Neuronal stem cell (in vitro differentiated cells): ENCODE data around the gene ACOT11.

Experiments used
- DNase-seq: peaks from one replicate; pipeline ENCODE4 v3.0.0-alpha.2; 2013; ENCODE audit warnings: low spot score
- H2AFZ ChIP-seq: one replicate; pipeline ENCODE4 v1.6.1; 2013; ENCODE audit warnings: mild to moderate bottlenecking, low read length, inconsistent platforms
- H2AK5ac ChIP-seq: 2 replicates; pipeline ENCODE4 v1.6.1; 2013; ENCODE audit warnings: low read depth, mild to moderate bottlenecking, inconsistent platforms, low read length, moderate library complexity, mixed read lengths
- H2BK120ac ChIP-seq: 2 replicates; pipeline ENCODE4 v1.6.1; 2013; ENCODE audit warnings: low read depth, mild to moderate bottlenecking, inconsistent platforms, low read length, moderate library complexity, mixed read lengths
- H2BK12ac ChIP-seq: one replicate; pipeline ENCODE4 v1.6.1; 2013; ENCODE audit warnings: low read length, inconsistent platforms
- H2BK15ac ChIP-seq: 2 replicates; pipeline ENCODE4 v1.6.1; 2013; ENCODE audit warnings: mild to moderate bottlenecking, low read length, inconsistent platforms, mixed read lengths
- H2BK5ac ChIP-seq: one replicate; pipeline ENCODE4 v1.6.1; 2013; ENCODE audit warnings: inconsistent platforms, mild to moderate bottlenecking, low read length, moderate library complexity
- H3K14ac ChIP-seq: one replicate; pipeline ENCODE4 v1.6.1; 2013; ENCODE audit warnings: low read length, inconsistent platforms
- H3K18ac ChIP-seq: 2 replicates; pipeline ENCODE4 v1.6.1; 2013; ENCODE audit warnings: low read length, inconsistent platforms
- H3K23ac ChIP-seq: 2 replicates; pipeline ENCODE4 v1.6.1; 2013; ENCODE audit warnings: low read depth, mild to moderate bottlenecking, mixed read lengths, low read length, inconsistent platforms; ENCODE audit not compliant: poor library complexity
- H3K27ac ChIP-seq: replicated peaks from 3 replicates; pipeline ENCODE4 v1.5.1; 2013; ENCODE audit warnings: low read length, inconsistent platforms
- H3K27me3 ChIP-seq, 3 experiments: 2 replicates each; pipeline ENCODE4 v1.6.1; 2013; ENCODE audit warnings: low read length in 3 of 3, mild to moderate bottlenecking in 2 of 3, inconsistent platforms in 1 of 3, low read depth in 1 of 3, mixed read lengths in 1 of 3, moderate library complexity in 1 of 3; ENCODE audit not compliant: control insufficient read depth in 3 of 3, insufficient read depth in 3 of 3
- H3K36me3 ChIP-seq, 2 donors: replicated peaks in 1 of 2; 2 replicates each; pipeline ENCODE4 v1.6.1; 2013; ENCODE audit warnings: low read length in 2 of 2; ENCODE audit not compliant: control insufficient read depth in 2 of 2, insufficient read depth in 2 of 2
- H3K4ac ChIP-seq: 2 replicates; pipeline ENCODE4 v1.6.1; 2013; ENCODE audit warnings: inconsistent platforms, mild to moderate bottlenecking, low read length, moderate library complexity
- H3K4me1 ChIP-seq, 2 donors: 1 replicate in 1 of 2; 2 replicates in 1 of 2; pipeline ENCODE4 v1.6.1; 2013; ENCODE audit warnings: low read length in 2 of 2, low read depth in 1 of 2; ENCODE audit not compliant: control insufficient read depth in 2 of 2, insufficient read depth in 1 of 2
- H3K4me2 ChIP-seq: one replicate; pipeline ENCODE4 v1.6.1; 2013; ENCODE audit warnings: mild to moderate bottlenecking, low read length, inconsistent platforms; ENCODE audit not compliant: insufficient read depth, poor library complexity, severe bottlenecking
- H3K4me3 ChIP-seq, 2 donors: 2 replicates each; pipeline ENCODE4 v1.5.1; 2013; ENCODE audit warnings: low read length in 2 of 2, mild to moderate bottlenecking in 2 of 2, inconsistent platforms in 1 of 2, moderate library complexity in 1 of 2
- H3K79me1 ChIP-seq: one replicate; pipeline ENCODE4 v1.6.1; 2013; ENCODE audit warnings: low read depth, mild to moderate bottlenecking, inconsistent platforms, low read length, moderate library complexity
- H3K9ac ChIP-seq: one replicate; pipeline ENCODE4 v1.6.1; 2013; ENCODE audit warnings: mild to moderate bottlenecking, low read depth, low read length, inconsistent platforms; ENCODE audit not compliant: poor library complexity
- H3K9me3 ChIP-seq, 2 donors: replicated peaks in 1 of 2; 2 replicates each; pipeline versions ENCODE3 to v1.6.1; 2013; ENCODE audit warnings: low read length in 2 of 2, mild to moderate bottlenecking in 2 of 2, inconsistent platforms in 1 of 2, low read depth in 1 of 2, mixed read lengths in 1 of 2, moderate library complexity in 1 of 2; ENCODE audit not compliant: control insufficient read depth in 2 of 2, insufficient read depth in 1 of 2
- H4K8ac ChIP-seq: one replicate; pipeline ENCODE4 v1.6.1; 2013; ENCODE audit warnings: low read depth, mild to moderate bottlenecking, inconsistent platforms, low read length, moderate library complexity
- H4K91ac ChIP-seq: one replicate; pipeline ENCODE4 v1.6.1; 2013; ENCODE audit warnings: low read length, low read depth, mild to moderate bottlenecking, inconsistent platforms; ENCODE audit not compliant: poor library complexity
- WGBS, 2 donors: extraction: QIAGEN DNeasy Blood & Tissue Kit; methylation state at CpG; one replicate each; pipeline ENCODE4 v1.1.7; 2013; ENCODE audit warnings: missing lambda C conversion rate in 2 of 2, mixed read lengths in 1 of 2; ENCODE audit not compliant: insufficient read length in 2 of 2, insufficient replicate concordance in 1 of 2; ENCODE audit errors: extremely low coverage in 2 of 2; 5-methylcytosine and 5-hydroxymethylcytosine counted together

Gene ACOT11

GRCh38 chr1:54577612-54578011, 29.6 kb downstream of the ACOT11 start:
- no CpG with 5 or more reads among the region's 6 CpGs for WGBS, 2 donors
- H2BK15ac ChIP-seq: no peak overlapping the region
- H2AK5ac ChIP-seq: no peak overlapping the region
- H3K9ac ChIP-seq: no peak overlapping the region
- no peaks in the 10 kb centered on the region for H3K36me3 ChIP-seq
- H3K27ac ChIP-seq: no peak overlapping the region
- no peak overlapping the region for H2BK5ac ChIP-seq
- no peak overlapping the region for H3K23ac ChIP-seq
- no peak overlapping the region for H2AFZ ChIP-seq
- H2BK12ac ChIP-seq: no peak overlapping the region
- no peak overlapping the region for H3K4me3 ChIP-seq
- no peaks in the 10 kb centered on the region for H3K79me1 ChIP-seq
- peaks cover 6 to 28% of the 10 kb centered on the region in 2 donors for H3K4me1 ChIP-seq
- H3K14ac ChIP-seq: no peak overlapping the region
- DNase-seq: no peak
- H2BK120ac ChIP-seq: no peak overlapping the region
- H4K8ac ChIP-seq: no peak overlapping the region
- H3K27me3 ChIP-seq: no peaks in the 10 kb centered on the region
- H3K9me3 ChIP-seq: peaks cover 0 to 2% of the 10 kb centered on the region in 2 donors
- no peak overlapping the region for H3K4ac ChIP-seq
- no peak overlapping the region for H3K18ac ChIP-seq
- no peak overlapping the region for H3K4me2 ChIP-seq
- no peak overlapping the region for H4K91ac ChIP-seq

GRCh38 chr1:54579337-54579781, 31.3 kb downstream of the ACOT11 start:
- Histone ChIP-seq H3K4me2 (no peak overlapping the region), H3K9ac (no peak overlapping the region), H3K36me3 (no peaks in the 10 kb centered on the region), H3K23ac (no peak overlapping the region), H3K27me3 (no peaks in the 10 kb centered on the region), H3K9me3 (peaks cover 0 to 2% of the 10 kb centered on the region in 2 donors), H2BK5ac (no peak overlapping the region), H3K4me1 (peaks cover 11 to 37% of the 10 kb centered on the region in 2 donors), H2BK12ac (peak overlapping the region; percentile 34), H3K18ac (peak overlapping the region; percentile 68), H2BK120ac (no peak overlapping the region), H2BK15ac (no peak overlapping the region), H3K27ac (peak overlapping the region; percentile 60), H2AK5ac (peak overlapping the region; percentile 21), H2AFZ (no peak overlapping the region), H3K79me1 (no peaks in the 10 kb centered on the region), H3K14ac (no peak overlapping the region), H4K8ac (no peak overlapping the region), H3K4ac (no peak overlapping the region), H4K91ac (no peak overlapping the region), H3K4me3 (no peak overlapping the region)
- WGBS, 2 donors: no CpG with 5 or more reads among the region's 4 CpGs
- peak; percentile 18 for DNase-seq

- H2BK12ac ChIP-seq: peak overlapping the region; percentile 92
- DNase-seq: no peak
- no CpG with 5 or more reads among the region's 11 CpGs for WGBS, 2 donors
These were observed 33.0 kb downstream of the ACOT11 start for GRCh38 chr1:54580856-54581550.

GRCh38 chr1:54581621-54582035, 33.6 kb downstream of the ACOT11 start:
- no CpG with 5 or more reads among the region's 5 CpGs for WGBS, 2 donors
- H3K27me3 ChIP-seq: no peaks in the 10 kb centered on the region
- no peak overlapping the region for H3K27ac ChIP-seq
- H3K79me1 ChIP-seq: no peaks in the 10 kb centered on the region
- peak overlapping the region; percentile 56 for H2BK120ac ChIP-seq
- H4K8ac ChIP-seq: no peak overlapping the region
- H3K4ac ChIP-seq: peak overlapping the region; percentile 68
- H3K4me2 ChIP-seq: no peak overlapping the region
- H2BK15ac ChIP-seq: peak overlapping the region; percentile 95
- H3K36me3 ChIP-seq: no peaks in the 10 kb centered on the region
- peaks cover 0 to 2% of the 10 kb centered on the region in 2 donors for H3K9me3 ChIP-seq
- no peak overlapping the region for H3K4me3 ChIP-seq
- no peak overlapping the region for H3K9ac ChIP-seq
- peak overlapping the region; percentile 40 for H3K23ac ChIP-seq
- H2AFZ ChIP-seq: peak overlapping the region; percentile 36
- H3K4me1 ChIP-seq: peaks cover 11 to 31% of the 10 kb centered on the region in 2 donors
- DNase-seq: no peak
- H3K14ac ChIP-seq: peak overlapping the region; percentile 17
- peak overlapping the region; percentile 18 for H2BK5ac ChIP-seq
- peak overlapping the region; percentile 88 for H3K18ac ChIP-seq
- H2AK5ac ChIP-seq: peak overlapping the region; percentile 77
- peak overlapping the region; percentile 70 for H4K91ac ChIP-seq
- H2BK12ac ChIP-seq: peak overlapping the region; percentile 92

More at GRCh38 chr1:54580856-54581550, 33.0 kb downstream of the ACOT11 start:
- H2AK5ac ChIP-seq: peak overlapping the region; percentile 77
- H4K91ac ChIP-seq: peak overlapping the region; percentile 70
- peaks cover 0 to 2% of the 10 kb centered on the region in 2 donors for H3K9me3 ChIP-seq
- H2AFZ ChIP-seq: peak overlapping the region; percentile 36
- H3K27ac ChIP-seq: no peak overlapping the region
- H3K18ac ChIP-seq: peak overlapping the region; percentile 88
- no peak overlapping the region for H3K23ac ChIP-seq
- no peak overlapping the region for H3K4ac ChIP-seq
- H3K27me3 ChIP-seq: no peaks in the 10 kb centered on the region
- no peaks in the 10 kb centered on the region for H3K79me1 ChIP-seq
- peak overlapping the region; percentile 43 for H2BK5ac ChIP-seq
- peaks cover 11 to 31% of the 10 kb centered on the region in 2 donors for H3K4me1 ChIP-seq
- H2BK15ac ChIP-seq: peak overlapping the region; percentile 95
- H3K4me3 ChIP-seq: no peak overlapping the region
- no peaks in the 10 kb centered on the region for H3K36me3 ChIP-seq
- H3K9ac ChIP-seq: no peak overlapping the region
- H3K14ac ChIP-seq: no peak overlapping the region
- H2BK120ac ChIP-seq: peak overlapping the region; percentile 56
- H3K4me2 ChIP-seq: no peak overlapping the region
- no peak overlapping the region for H4K8ac ChIP-seq
